Measurements from ENCODE around the gene WNT3.
A peak's percentile ranks its signal among the peaks of the same experiment; 100 is the strongest.

WNT3 gene

GRCh38 chr17:46833840-46834208 lies 15.3 kb upstream of the WNT3 start:
- no peak for DNase-seq

- no peak for DNase-seq
These were observed 14.7 kb upstream of the WNT3 start for GRCh38 chr17:46832945-46833839.

- no peak for DNase-seq
These were observed 13.9 kb upstream of the WNT3 start for GRCh38 chr17:46832331-46832821.

GRCh38 chr17:46831573-46832330 lies 13.3 kb upstream of the WNT3 start:
- DNase-seq: no peak

- no peak for DNase-seq
These were observed 8.8 kb upstream of the WNT3 start for GRCh38 chr17:46827274-46827673.

- no peak for DNase-seq
These were observed 7.6 kb upstream of the WNT3 start for GRCh38 chr17:46826116-46826515.

- no peak for DNase-seq
These were observed 5.2 kb upstream of the WNT3 start for GRCh38 chr17:46823657-46824056.

GRCh38 chr17:46822388-46822921 lies 4.0 kb upstream of the WNT3 start:
- peak; percentile 40 for DNase-seq

GRCh38 chr17:46821482-46822387 lies 3.2 kb upstream of the WNT3 start:
- no peak for DNase-seq

GRCh38 chr17:46820592-46821450 lies 2.3 kb upstream of the WNT3 start:
- DNase-seq: no peak

GRCh38 chr17:46819906-46820351 lies 1.4 kb upstream of the WNT3 start:
- no peak for DNase-seq

GRCh38 chr17:46818929-46819859 lies 702 bp upstream of the WNT3 start:
- DNase-seq: peak; percentile 27

- DNase-seq: no peak
These were observed 637 bp downstream of the WNT3 start for GRCh38 chr17:46817901-46818209.

- no peak for DNase-seq
These were observed 1.2 kb downstream of the WNT3 start for GRCh38 chr17:46817151-46817900.

GRCh38 chr17:46815474-46816353 lies 2.8 kb downstream of the WNT3 start:
- no peak for DNase-seq

- no peak for DNase-seq
These were observed 4.0 kb downstream of the WNT3 start for GRCh38 chr17:46814446-46814845.

GRCh38 chr17:46813920-46814319 lies 4.6 kb downstream of the WNT3 start:
- no peak for DNase-seq

GRCh38 chr17:46812624-46813318 lies 5.7 kb downstream of the WNT3 start:
- DNase-seq: no peak
